ENCODE measurements around the gene PTRH2.

DNA sequence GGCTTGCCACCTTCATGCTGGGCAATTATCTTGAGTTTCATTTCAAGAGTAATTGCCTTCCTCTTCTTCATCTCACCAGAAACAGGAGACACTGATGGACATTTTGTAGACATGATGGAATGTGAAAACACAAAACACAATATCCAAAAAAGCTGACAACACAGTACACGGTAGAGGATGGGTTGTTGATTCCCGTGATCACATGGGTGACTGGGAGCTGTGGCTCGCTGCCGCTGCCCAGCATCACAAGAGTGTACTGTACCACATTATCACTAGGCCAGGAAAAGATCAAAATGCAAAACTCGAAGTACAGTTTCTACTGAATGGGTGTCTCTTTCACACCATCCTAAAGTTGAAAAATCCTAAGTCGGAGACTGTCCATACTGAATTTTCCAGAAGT lies 7.4 kb downstream of the PTRH2 start:
- TF ChIP-seq, protein P1, sequence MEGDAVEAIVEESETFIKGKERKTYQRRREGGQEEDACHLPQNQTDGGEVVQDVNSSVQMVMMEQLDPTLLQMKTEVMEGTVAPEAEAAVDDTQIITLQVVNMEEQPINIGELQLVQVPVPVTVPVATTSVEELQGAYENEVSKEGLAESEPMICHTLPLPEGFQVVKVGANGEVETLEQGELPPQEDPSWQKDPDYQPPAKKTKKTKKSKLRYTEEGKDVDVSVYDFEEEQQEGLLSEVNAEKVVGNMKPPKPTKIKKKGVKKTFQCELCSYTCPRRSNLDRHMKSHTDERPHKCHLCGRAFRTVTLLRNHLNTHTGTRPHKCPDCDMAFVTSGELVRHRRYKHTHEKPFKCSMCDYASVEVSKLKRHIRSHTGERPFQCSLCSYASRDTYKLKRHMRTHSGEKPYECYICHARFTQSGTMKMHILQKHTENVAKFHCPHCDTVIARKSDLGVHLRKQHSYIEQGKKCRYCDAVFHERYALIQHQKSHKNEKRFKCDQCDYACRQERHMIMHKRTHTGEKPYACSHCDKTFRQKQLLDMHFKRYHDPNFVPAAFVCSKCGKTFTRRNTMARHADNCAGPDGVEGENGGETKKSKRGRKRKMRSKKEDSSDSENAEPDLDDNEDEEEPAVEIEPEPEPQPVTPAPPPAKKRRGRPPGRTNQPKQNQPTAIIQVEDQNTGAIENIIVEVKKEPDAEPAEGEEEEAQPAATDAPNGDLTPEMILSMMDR (IDR thresholded peaks at IDR 0.05; ENCODE audit: poor library complexity): no peak
- TF ChIP-seq EZH2 (IDR thresholded peaks at IDR 0.05; ENCODE audit: borderline replicate concordance): no peak
